Smooth muscle cell (in vitro differentiated cells): ENCODE measurements around the gene UNC50. TPM values are rescaled to one million over a fixed set of nuclear protein-coding genes. Genes with fewer than 3 reads are reported as not detected.
"Not testable (repeated sequence)": the region's sequence is repeated elsewhere in the genome, so short reads cannot be mapped to it uniquely, and the experiment has no call there.

Experiments used
- DNase-seq: peaks from one replicate; lab custom pipeline; 2025; ENCODE audit not compliant: unreplicated experiment; lab: John Stamatoyannopoulos, UW
- H2AFZ ChIP-seq: fragments of 200-600 bp; sonication (generic); 2 replicates; pipeline ENCODE4 v1.6.0; 2016; ENCODE audit warnings: antibody characterized with exemption, low read depth, mild to moderate bottlenecking
- H3F3A ChIP-seq: fragments of 200-600 bp; sonication (generic); 2 replicates; pipeline ENCODE4 v1.6.0; 2017; ENCODE audit warnings: antibody characterized with exemption, low read depth
- H3K27ac ChIP-seq: fragments of 200-600 bp; sonication (generic); 2 replicates; pipeline ENCODE4 v1.5.1; 2016; ENCODE audit warnings: low read depth, mild to moderate bottlenecking
- H3K27me3 ChIP-seq: fragments of 200-600 bp; sonication (generic); 2 replicates; pipeline ENCODE4 v1.6.1; 2016; ENCODE audit warnings: low read depth, mild to moderate bottlenecking
- H3K36me3 ChIP-seq: fragments of 200-600 bp; sonication (generic); 2 replicates; pipeline ENCODE4 v1.5.1; 2016; ENCODE audit warnings: low read depth
- H3K4me1 ChIP-seq: fragments of 200-600 bp; sonication (generic); 2 replicates; pipeline ENCODE4 v1.5.1; 2016; ENCODE audit warnings: low read depth
- H3K4me2 ChIP-seq: fragments of 200-600 bp; sonication (generic); 2 replicates; pipeline ENCODE4 v1.6.0; 2016; ENCODE audit warnings: mild to moderate bottlenecking
- H3K4me3 ChIP-seq: fragments of 200-600 bp; sonication (generic); 2 replicates; pipeline ENCODE4 v1.5.1; 2016; ENCODE audit warnings: mild to moderate bottlenecking
- H3K79me2 ChIP-seq: fragments of 200-600 bp; sonication (generic); 2 replicates; pipeline ENCODE4 v1.6.0; 2016; ENCODE audit warnings: low read depth, mild to moderate bottlenecking
- H3K9ac ChIP-seq: fragments of 200-600 bp; sonication (generic); 2 replicates; pipeline ENCODE4 v1.6.0; 2016; ENCODE audit warnings: low read depth
- H3K9me3 ChIP-seq: fragments of 200-600 bp; sonication (generic); replicated peaks from 2 replicates; pipeline ENCODE4 v1.5.1; 2016; ENCODE audit warnings: low read depth
- H4K20me1 ChIP-seq: fragments of 200-600 bp; sonication (generic); 2 replicates; pipeline ENCODE4 v1.6.0; 2016; ENCODE audit warnings: low read depth
- WGBS: methylation state at CpG from one replicate; pipeline ENCODE4 v1.1.7; 2016; ENCODE audit warnings: low lambda C conversion rate; 5-methylcytosine and 5-hydroxymethylcytosine counted together
- polyA plus RNA-seq: library from polyadenylated mRNA; unstranded; fragments of >200 nt; fragmentation: Nextera tagmentation; extraction: Ambion mirVana; gene quantifications from 2 replicates; pipeline ENCODE4 v1.2.1, GENCODE V29; 2016
- total RNA-seq: library from RNA; depleted of rRNA; stranded (reverse); fragments of >200 nt; gene quantifications from 2 replicates; pipeline ENCODE4 v1.2.3, GENCODE V29; 2014
- TF ChIP-seq, protein P1 (sequence below): fragments of 200-600 bp; sonication (generic); IDR thresholded peaks from 2 replicates; pipeline ENCODE4 v1.5.1; 2017; ENCODE audit warnings: borderline replicate concordance, mild to moderate bottlenecking, antibody characterized with exemption; ENCODE audit not compliant: insufficient read depth, poor library complexity, severe bottlenecking

UNC50 gene
- total and polyA plus RNA-seq, 2 experiments from 2014 or later: 52.2 to 59.2 TPM

- Histone ChIP-seq H3K9ac (no peak overlapping the region), H3K79me2 (no peaks in the 10 kb centered on the region), H3K4me3 (no peak overlapping the region), H3K4me1 (no peaks in the 10 kb centered on the region), H3K27ac (no peak overlapping the region), H3K36me3 (no peaks in the 10 kb centered on the region), H3K4me2 (no peak overlapping the region), H2AFZ (no peak overlapping the region), H3K9me3 (no peaks in the 10 kb centered on the region), H3K27me3 (no peaks in the 10 kb centered on the region), H4K20me1 (no peaks in the 10 kb centered on the region), H3F3A (no peaks in the 10 kb centered on the region)
- TF ChIP-seq, protein P1, sequence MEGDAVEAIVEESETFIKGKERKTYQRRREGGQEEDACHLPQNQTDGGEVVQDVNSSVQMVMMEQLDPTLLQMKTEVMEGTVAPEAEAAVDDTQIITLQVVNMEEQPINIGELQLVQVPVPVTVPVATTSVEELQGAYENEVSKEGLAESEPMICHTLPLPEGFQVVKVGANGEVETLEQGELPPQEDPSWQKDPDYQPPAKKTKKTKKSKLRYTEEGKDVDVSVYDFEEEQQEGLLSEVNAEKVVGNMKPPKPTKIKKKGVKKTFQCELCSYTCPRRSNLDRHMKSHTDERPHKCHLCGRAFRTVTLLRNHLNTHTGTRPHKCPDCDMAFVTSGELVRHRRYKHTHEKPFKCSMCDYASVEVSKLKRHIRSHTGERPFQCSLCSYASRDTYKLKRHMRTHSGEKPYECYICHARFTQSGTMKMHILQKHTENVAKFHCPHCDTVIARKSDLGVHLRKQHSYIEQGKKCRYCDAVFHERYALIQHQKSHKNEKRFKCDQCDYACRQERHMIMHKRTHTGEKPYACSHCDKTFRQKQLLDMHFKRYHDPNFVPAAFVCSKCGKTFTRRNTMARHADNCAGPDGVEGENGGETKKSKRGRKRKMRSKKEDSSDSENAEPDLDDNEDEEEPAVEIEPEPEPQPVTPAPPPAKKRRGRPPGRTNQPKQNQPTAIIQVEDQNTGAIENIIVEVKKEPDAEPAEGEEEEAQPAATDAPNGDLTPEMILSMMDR: no peak
- no peak for DNase-seq
- WGBS: 89% methylated on average over 4 of the region's 4 CpGs
Measured at GRCh38 chr2:98588880-98589431, 19.4 kb upstream of the UNC50 start.

DNA sequence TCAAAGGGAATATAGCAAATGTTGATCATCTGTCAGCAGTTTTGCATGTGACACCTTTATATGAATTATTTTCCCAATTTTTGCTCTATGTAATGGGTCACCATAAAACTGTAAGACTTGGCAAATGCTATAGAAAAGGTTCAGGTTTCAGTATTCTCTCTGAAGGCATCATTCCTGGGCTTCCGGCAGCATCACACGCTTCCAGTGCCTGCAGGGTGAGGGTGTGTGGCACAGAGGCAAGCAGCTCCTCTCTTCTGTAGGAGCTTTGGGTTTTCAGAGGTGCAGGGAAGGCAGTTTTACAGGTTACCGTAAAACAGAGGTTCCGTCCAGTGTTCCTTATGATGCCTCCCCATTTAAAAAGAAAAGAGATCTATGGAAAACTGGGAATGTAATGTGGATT lies 18.9 kb upstream of the UNC50 start:
- TF ChIP-seq, protein P1: no peak
- no peak overlapping the region for H2AFZ ChIP-seq

DNA sequence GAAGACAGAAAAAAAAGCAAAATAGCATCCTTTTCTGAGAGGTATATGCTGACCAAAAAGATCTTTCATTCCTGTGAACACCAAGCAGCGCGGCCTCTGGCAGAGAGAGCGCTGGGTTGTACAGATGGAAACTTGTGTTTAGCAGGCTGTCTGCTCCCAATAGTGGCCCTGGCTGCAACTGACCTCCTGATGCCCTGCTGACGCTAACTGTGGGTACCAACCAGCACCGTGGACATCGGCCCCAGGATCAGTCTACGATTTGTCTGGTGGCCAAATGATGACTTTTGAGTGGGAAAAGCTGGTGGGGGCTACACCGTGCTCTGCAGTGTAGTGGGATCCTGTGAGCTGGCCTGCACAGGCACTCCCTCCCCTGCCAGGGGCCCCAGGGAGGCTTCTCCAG lies 15.8 kb upstream of the UNC50 start:
- no peak for DNase-seq
- Histone ChIP-seq H3K4me1 (no peaks in the 10 kb centered on the region), H3F3A (no peaks in the 10 kb centered on the region), H3K9ac (no peak overlapping the region), H4K20me1 (no peaks in the 10 kb centered on the region), H3K27me3 (no peaks in the 10 kb centered on the region), H3K4me3 (no peak overlapping the region), H3K4me2 (no peak overlapping the region), H3K27ac (no peak overlapping the region), H3K36me3 (no peaks in the 10 kb centered on the region), H3K79me2 (no peaks in the 10 kb centered on the region), H3K9me3 (no peaks in the 10 kb centered on the region), H2AFZ (no peak overlapping the region)
- 97% methylated on average over 8 of the region's 8 CpGs for WGBS
- TF ChIP-seq, protein P1: no peak

More for the DNA sequence above, 18.9 kb upstream of the UNC50 start:
- no peaks in the 10 kb centered on the region for H3K4me1 ChIP-seq
- no peak overlapping the region for H3K4me3 ChIP-seq
- no peak overlapping the region for H3K4me2 ChIP-seq
- H3K9ac ChIP-seq: no peak overlapping the region
- 96% methylated on average over 4 of the region's 4 CpGs for WGBS
- no peaks in the 10 kb centered on the region for H4K20me1 ChIP-seq
- no peaks in the 10 kb centered on the region for H3F3A ChIP-seq
- no peaks in the 10 kb centered on the region for H3K79me2 ChIP-seq
- H3K9me3 ChIP-seq: no peaks in the 10 kb centered on the region
- no peaks in the 10 kb centered on the region for H3K36me3 ChIP-seq
- no peaks in the 10 kb centered on the region for H3K27me3 ChIP-seq
- no peak for DNase-seq
- no peak overlapping the region for H3K27ac ChIP-seq

- not testable (repeated sequence) for H3K27ac ChIP-seq, H3F3A ChIP-seq, H2AFZ ChIP-seq, H4K20me1 ChIP-seq, H3K9me3 ChIP-seq, H3K36me3 ChIP-seq, H3K4me2 ChIP-seq, H3K4me3 ChIP-seq, H3K79me2 ChIP-seq, H3K27me3 ChIP-seq, DNase-seq, H3K4me1 ChIP-seq, H3K9ac ChIP-seq
- over 99% methylated on average over 4 of the region's 4 CpGs for WGBS
Measured at GRCh38 chr2:98594665-98595064, 13.7 kb upstream of the UNC50 start.
